Lung (tissue), 12 donors: Measurements from ENCODE around the gene RPS6KA2. TPM values are rescaled to one million over a fixed set of nuclear protein-coding genes. Genes with fewer than 3 reads are reported as not detected.

ENCODE experiments used
- ATAC-seq: fragments of 200-7000 bp; cut with Tn5 transposase; one replicate; pipeline ENCODE4 v1.9.1; 2020; ENCODE audit warnings: moderate number of reproducible peaks; ENCODE audit not compliant: insufficient read depth, low FRiP score
- DNase-seq, 3 donors: peaks; one replicate each; pipeline ENCODE4 v3.0.0-alpha.2; 2013 to 2017
- H3K27ac ChIP-seq, 2 donors: one replicate each; pipeline ENCODE4 v1.5.1; 2013; ENCODE audit warnings: mild to moderate bottlenecking in 2 of 2, moderate library complexity in 2 of 2, control low read depth in 1 of 2, inconsistent platforms in 1 of 2, low read depth in 1 of 2, low read length in 1 of 2
- H3K27me3 ChIP-seq, 3 donors: one replicate each; pipeline ENCODE4 v1.5.1; 2013; ENCODE audit warnings: low read length in 2 of 3; ENCODE audit not compliant: control insufficient read depth in 3 of 3, insufficient read depth in 3 of 3
- H3K36me3 ChIP-seq, 4 donors: one replicate each; pipeline ENCODE4 v1.5.1; 2013; ENCODE audit warnings: low read length in 4 of 4, mild to moderate bottlenecking in 1 of 4, moderate library complexity in 1 of 4; ENCODE audit not compliant: control insufficient read depth in 4 of 4, insufficient read depth in 4 of 4
- H3K4me1 ChIP-seq, 5 donors: one replicate each; pipeline ENCODE4 v1.5.1; 2013; ENCODE audit warnings: low read length in 5 of 5, mild to moderate bottlenecking in 2 of 5, moderate library complexity in 1 of 5; ENCODE audit not compliant: control insufficient read depth in 5 of 5, insufficient read depth in 5 of 5
- H3K4me3 ChIP-seq: one replicate; pipeline ENCODE4 v1.5.1; 2013; ENCODE audit warnings: mild to moderate bottlenecking, control low read depth, moderate library complexity
- H3K9ac ChIP-seq, 2 donors: one replicate each; pipeline ENCODE4 v1.5.1; 2013; ENCODE audit warnings: low read length in 2 of 2, control low read depth in 1 of 2; ENCODE audit not compliant: insufficient read depth in 1 of 2
- H3K9me3 ChIP-seq, 4 donors: one replicate each; pipeline ENCODE4 v1.5.1; 2013; ENCODE audit warnings: low read length in 3 of 4, mild to moderate bottlenecking in 1 of 4, moderate library complexity in 1 of 4; ENCODE audit not compliant: control insufficient read depth in 4 of 4, insufficient read depth in 3 of 4
- CTCF ChIP-seq: IDR thresholded peaks from 2 replicates; pipeline ENCODE4 v1.5.1; 2012; ENCODE audit warnings: mild to moderate bottlenecking; ENCODE audit errors: control extremely low read depth, extremely low read depth
- WGBS, 2 donors: extraction: QIAGEN DNeasy Blood & Tissue Kit; methylation state at CpG; one replicate each; pipeline ENCODE4 v1.1.7; 2013; 5-methylcytosine and 5-hydroxymethylcytosine counted together
- polyA plus RNA-seq, 2 donors: library from polyadenylated mRNA; stranded (reverse); fragments of 200-250 nt; gene quantifications; one replicate each; pipeline ENCODE4 v1.2.1, GENCODE V29; 2013
- total RNA-seq, 2 donors: library from RNA; depleted of rRNA in 1 of 2; stranded (reverse); fragments of >200 nt in 1 of 2; gene quantifications; one replicate each; pipeline ENCODE4 v1.2.1, GENCODE V29; 2014 to 2021
- donor health status: control.
- donor health status: control.
- donor health status: Bipolar disorder and iron deficiency.
- donor health status: healthy.
- donor health status: DM: yes; HTN: yes; CAD: no.

RPS6KA2 gene
- total and polyA plus RNA-seq, 4 donors, result 61.9 to 185 (median 105) TPM

- DNase-seq (no peak), ATAC-seq (no peak)
- H3K27me3 ChIP-seq, result no peaks in the 10 kb centered on the region
- H3K9ac ChIP-seq, result no peak overlapping the region
- 92 to 100% methylated on average over 1 of the region's 1 CpG for WGBS, 2 donors
- TF ChIP-seq CTCF, result no peak
- H3K27ac ChIP-seq, result no peak overlapping the region
- no peak overlapping the region for H3K4me3 ChIP-seq
- H3K9me3 ChIP-seq, result no peaks in the 10 kb centered on the region
- H3K4me1 ChIP-seq, result peaks cover 0 to 8% (median 0%) of the 10 kb centered on the region in 5 donors
- H3K36me3 ChIP-seq, result no peaks in the 10 kb centered on the region
Observed at GRCh38 chr6:166379103-166379586, 247.9 kb downstream of the RPS6KA2 start.

GRCh38 chr6:166377721-166378120, 249.3 kb downstream of the RPS6KA2 start:
- H3K36me3 ChIP-seq, result no peaks in the 10 kb centered on the region
- H3K9ac ChIP-seq, result no peak overlapping the region
- TF ChIP-seq CTCF, result no peak
- no peaks in the 10 kb centered on the region for H3K9me3 ChIP-seq
- peaks cover 0 to 8% (median 0%) of the 10 kb centered on the region in 5 donors for H3K4me1 ChIP-seq
- DNase-seq, result no peak
- H3K27ac ChIP-seq, result no peak overlapping the region
- no peaks in the 10 kb centered on the region for H3K27me3 ChIP-seq
- no peak for ATAC-seq
- no peak overlapping the region for H3K4me3 ChIP-seq
- WGBS, 2 donors, result 47 to 71% methylated on average over 2 of the region's 2 CpGs

- Histone ChIP-seq H3K9ac (no peak overlapping the region), H3K36me3 (no peaks in the 10 kb centered on the region), H3K27ac (no peak overlapping the region), H3K4me3 (no peak overlapping the region), H3K9me3 (no peaks in the 10 kb centered on the region), H3K4me1 (peaks cover 0 to 10% (median 0%) of the 10 kb centered on the region in 5 donors), H3K27me3 (no peaks in the 10 kb centered on the region)
- no peak for DNase-seq
- no peak for ATAC-seq
- no peak for TF ChIP-seq CTCF
- 95 to 100% methylated on average over 1 of the region's 1 CpG for WGBS, 2 donors
Observed at GRCh38 chr6:166375013-166375412, 252.0 kb downstream of the RPS6KA2 start.

GRCh38 chr6:166370489-166370888, 256.6 kb downstream of the RPS6KA2 start:
- H3K9ac ChIP-seq, result no peak overlapping the region
- H3K27ac ChIP-seq, result no peak overlapping the region
- H3K36me3 ChIP-seq, result peaks cover 2 to 9% (median 4%) of the 10 kb centered on the region in 4 donors
- H3K9me3 ChIP-seq, result no peaks in the 10 kb centered on the region
- 95 to 97% methylated on average over 3 of the region's 3 CpGs for WGBS, 2 donors
- DNase-seq (no peak), ATAC-seq (no peak)
- H3K4me1 ChIP-seq, result peaks cover 0 to 16% (median 0%) of the 10 kb centered on the region in 5 donors
- no peak overlapping the region for H3K4me3 ChIP-seq
- H3K27me3 ChIP-seq, result no peaks in the 10 kb centered on the region
- no peak for TF ChIP-seq CTCF
